CD4-positive, alpha-beta T cell treated with Interleukin-17A for 4 hours (primary cell): ENCODE results near the gene STIM1.

Experiments
- DNase-seq: peaks from one replicate; pipeline ENCODE4 v3.0.0-alpha.2; 2020; ENCODE audit warnings: mixed read lengths

The STIM1 gene

GRCh38 chr11:3831378-3832239, 23.9 kb upstream of the STIM1 start:
- DNase-seq, result no peak

- DNase-seq, result no peak
These were observed 22.6 kb upstream of the STIM1 start for GRCh38 chr11:3832816-3833215.

- DNase-seq, result no peak
These were observed 22.0 kb upstream of the STIM1 start for GRCh38 chr11:3833449-3833848.

GRCh38 chr11:3834349-3834663, 21.2 kb upstream of the STIM1 start:
- no peak for DNase-seq

- peak; percentile 30 for DNase-seq
These were observed 20.6 kb upstream of the STIM1 start for GRCh38 chr11:3834664-3835461.

GRCh38 chr11:3835751-3836150, 19.7 kb upstream of the STIM1 start:
- DNase-seq, result no peak

- peak; percentile 76 for DNase-seq
These were observed 18.6 kb upstream of the STIM1 start for GRCh38 chr11:3836903-3837302.

GRCh38 chr11:3837793-3838192, 17.7 kb upstream of the STIM1 start:
- DNase-seq, result no peak

GRCh38 chr11:3838504-3838903, 17.0 kb upstream of the STIM1 start:
- no peak for DNase-seq

- peak; percentile 45 for DNase-seq
These were observed 15.2 kb upstream of the STIM1 start for GRCh38 chr11:3840004-3840869.

GRCh38 chr11:3840870-3841425, 14.5 kb upstream of the STIM1 start, which contains the start of gene RHOG:
TSS of gene RHOG (minus strand) at chr11:3840959. CDS start at chr11:3828138, 12,821 bp downstream.
- DNase-seq, result peak; percentile 73

GRCh38 chr11:3841426-3842350, 13.8 kb upstream of the STIM1 start:
- DNase-seq, result peak; percentile 93

GRCh38 chr11:3843326-3843725, 12.1 kb upstream of the STIM1 start:
- DNase-seq, result no peak

GRCh38 chr11:3845246-3845645, 10.2 kb upstream of the STIM1 start:
- DNase-seq, result no peak

- DNase-seq, result no peak
These were observed 9.8 kb upstream of the STIM1 start for GRCh38 chr11:3845670-3846069.

- DNase-seq, result peak; percentile 66
These were observed 6.1 kb upstream of the STIM1 start for GRCh38 chr11:3849297-3849874.

- DNase-seq, result no peak
These were observed 2.0 kb upstream of the STIM1 start for GRCh38 chr11:3853545-3853842.

- peak; percentile 81 for DNase-seq
These were observed 1.4 kb upstream of the STIM1 start for GRCh38 chr11:3853899-3854659.

- no peak for DNase-seq
These were observed 846 bp upstream of the STIM1 start for GRCh38 chr11:3854660-3854976.

- peak; percentile 59 for DNase-seq
These were observed 486 bp downstream of the STIM1 start for GRCh38 chr11:3855808-3856491.
